Ovary (tissue), 3 donors: ENCODE data around the gene SLC31A1.

Experiments used
- POLR2A ChIP-seq: fragments of 450-650 bp; IDR thresholded peaks from one replicate; pipeline ENCODE4 v1.6.1; 2017; ENCODE audit warnings: antibody characterized with exemption, mild to moderate bottlenecking, moderate library complexity
- TF ChIP-seq, protein P1 (sequence below), 3 donors: fragments of 450-650 bp in 2 of 3; fragments of 200-600 bp in 1 of 3; IDR thresholded peaks; one replicate each; pipeline versions ENCODE4 v1.5.1 to v1.8.0; 2016 to 2022; ENCODE audit warnings: antibody characterized with exemption in 3 of 3, mild to moderate bottlenecking in 1 of 3
- donor health status: DM: no; HTN: no; CAD: no.

DNA sequence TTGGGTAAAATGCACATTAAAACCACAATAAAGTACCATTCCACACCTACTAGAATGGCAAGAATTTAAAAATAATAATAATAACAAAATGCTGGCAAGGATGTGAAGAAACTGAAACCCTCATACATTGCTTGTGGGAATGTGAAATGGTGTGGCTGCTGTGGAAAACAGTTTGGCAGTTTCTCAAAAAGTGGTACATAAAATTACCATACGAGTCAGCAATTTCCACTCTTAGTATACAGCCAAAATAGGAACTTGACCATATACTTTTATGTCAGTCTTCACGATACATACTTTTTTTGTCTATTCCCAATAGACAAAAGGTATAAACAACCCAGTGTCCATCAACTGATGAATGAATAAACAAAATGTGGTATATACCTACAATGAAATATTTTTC is 15.9 kb upstream of the SLC31A1 start:
- TF ChIP-seq, protein P1, sequence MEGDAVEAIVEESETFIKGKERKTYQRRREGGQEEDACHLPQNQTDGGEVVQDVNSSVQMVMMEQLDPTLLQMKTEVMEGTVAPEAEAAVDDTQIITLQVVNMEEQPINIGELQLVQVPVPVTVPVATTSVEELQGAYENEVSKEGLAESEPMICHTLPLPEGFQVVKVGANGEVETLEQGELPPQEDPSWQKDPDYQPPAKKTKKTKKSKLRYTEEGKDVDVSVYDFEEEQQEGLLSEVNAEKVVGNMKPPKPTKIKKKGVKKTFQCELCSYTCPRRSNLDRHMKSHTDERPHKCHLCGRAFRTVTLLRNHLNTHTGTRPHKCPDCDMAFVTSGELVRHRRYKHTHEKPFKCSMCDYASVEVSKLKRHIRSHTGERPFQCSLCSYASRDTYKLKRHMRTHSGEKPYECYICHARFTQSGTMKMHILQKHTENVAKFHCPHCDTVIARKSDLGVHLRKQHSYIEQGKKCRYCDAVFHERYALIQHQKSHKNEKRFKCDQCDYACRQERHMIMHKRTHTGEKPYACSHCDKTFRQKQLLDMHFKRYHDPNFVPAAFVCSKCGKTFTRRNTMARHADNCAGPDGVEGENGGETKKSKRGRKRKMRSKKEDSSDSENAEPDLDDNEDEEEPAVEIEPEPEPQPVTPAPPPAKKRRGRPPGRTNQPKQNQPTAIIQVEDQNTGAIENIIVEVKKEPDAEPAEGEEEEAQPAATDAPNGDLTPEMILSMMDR (IDR thresholded peaks at IDR 0.05), result no peak
- no peak for TF ChIP-seq POLR2A
